Astrocyte (in vitro differentiated cells and primary cell): ENCODE measurements around the gene CTRB1. TPM values are rescaled to one million over a fixed set of nuclear protein-coding genes. Genes with fewer than 3 reads are reported as not detected.

Experiments
- DNase-seq: peaks from one replicate; pipeline ENCODE4 v3.0.0-alpha.2; 2010; ENCODE audit warnings: low read depth
- FAIRE-seq: peaks from 2 replicates; lab custom pipeline; 2011; peaks lifted over from hg19 to GRCh38; lab: Jason Lieb, UNC
- H2AFZ ChIP-seq: 2 replicates; pipeline ENCODE4 v1.6.0; 2012; ENCODE audit warnings: low read depth, low read length, inconsistent platforms
- H3K27ac ChIP-seq: 2 replicates; pipeline ENCODE4 v1.5.1; 2011; ENCODE audit warnings: low read depth, low read length, inconsistent platforms
- H3K27me3 ChIP-seq: 2 replicates; pipeline ENCODE4 v1.6.0; 2011; ENCODE audit warnings: low read length, inconsistent platforms; ENCODE audit not compliant: insufficient read depth
- H3K36me3 ChIP-seq: 2 replicates; pipeline ENCODE4 v1.5.1; 2011; ENCODE audit warnings: low read length, inconsistent platforms; ENCODE audit not compliant: insufficient read depth
- H3K4me1 ChIP-seq: 2 replicates; pipeline ENCODE4 v1.5.1; 2011; ENCODE audit warnings: low read length, inconsistent platforms; ENCODE audit not compliant: insufficient read depth
- H3K4me2 ChIP-seq: 2 replicates; pipeline ENCODE4 v1.6.0; 2012; ENCODE audit warnings: low read length, inconsistent platforms
- H3K4me3 ChIP-seq: 2 replicates; pipeline ENCODE4 v1.5.1; 2011; ENCODE audit warnings: low read depth, mild to moderate bottlenecking, low read length, inconsistent platforms; ENCODE audit not compliant: insufficient read depth
- H3K79me2 ChIP-seq: 2 replicates; pipeline ENCODE4 v1.6.0; 2012; ENCODE audit warnings: mild to moderate bottlenecking, low read length, inconsistent platforms; ENCODE audit not compliant: insufficient read depth
- H3K9ac ChIP-seq: 2 replicates; pipeline ENCODE4 v1.6.0; 2012; ENCODE audit warnings: mild to moderate bottlenecking, low read length, inconsistent platforms
- H3K9me3 ChIP-seq: 2 replicates; pipeline ENCODE4 v1.5.1; 2012; ENCODE audit warnings: low read depth, mild to moderate bottlenecking, low read length, inconsistent platforms; ENCODE audit not compliant: insufficient read depth
- H4K20me1 ChIP-seq: 2 replicates; pipeline ENCODE4 v1.6.0; 2012; ENCODE audit warnings: low read length, inconsistent platforms; ENCODE audit not compliant: insufficient read depth
- H3K27ac Mint-ChIP-seq: one replicate; pipeline ENCODE4 v1.8.0; 2021; ENCODE audit warnings: mild to moderate bottlenecking, mixed read lengths; ENCODE audit not compliant: unreplicated experiment
- H3K27me3 Mint-ChIP-seq: one replicate; pipeline ENCODE4 v1.8.0; 2021; ENCODE audit warnings: low read depth, mixed read lengths; ENCODE audit not compliant: unreplicated experiment
- H3K36me3 Mint-ChIP-seq: one replicate; pipeline ENCODE4 v1.8.0; 2021; ENCODE audit warnings: low read depth, mixed read lengths; ENCODE audit not compliant: unreplicated experiment
- H3K4me1 Mint-ChIP-seq: one replicate; pipeline ENCODE4 v1.8.0; 2021; ENCODE audit warnings: low read depth, mixed read lengths; ENCODE audit not compliant: unreplicated experiment
- H3K4me3 Mint-ChIP-seq: one replicate; pipeline ENCODE4 v1.8.0; 2021; ENCODE audit warnings: mild to moderate bottlenecking, moderate library complexity, mixed read lengths; ENCODE audit not compliant: unreplicated experiment
- H3K9me3 Mint-ChIP-seq: one replicate; pipeline ENCODE4 v1.8.0; 2021; ENCODE audit warnings: mild to moderate bottlenecking, mixed read lengths; ENCODE audit not compliant: unreplicated experiment
- CTCF ChIP-seq: IDR thresholded peaks from 2 replicates; pipeline ENCODE4 v1.5.1; 2011; ENCODE audit warnings: low read depth, mild to moderate bottlenecking, inconsistent platforms, low read length, moderate library complexity; ENCODE audit not compliant: insufficient read depth
- EZH2 ChIP-seq: IDR thresholded peaks from 2 replicates; pipeline ENCODE4 v1.6.1; 2012; ENCODE audit warnings: mild to moderate bottlenecking, low read length, inconsistent platforms; ENCODE audit not compliant: insufficient read depth
- total RNA-seq: library from RNA; stranded (reverse); gene quantifications from 2 replicates; pipeline ENCODE4 v1.2.1, GENCODE V29; 2021

CTRB1 gene
- total RNA-seq, 1 donor from 2014 or later: not detected

GRCh38 chr16:75207831-75208230 lies 11.0 kb upstream of the CTRB1 start:
- Mint-ChIP-seq H3K36me3 (no peaks in the 10 kb centered on the region), H3K4me1 (peaks cover 2% of the 10 kb centered on the region), H3K27me3 (peaks cover 13% of the 10 kb centered on the region), H3K27ac (no peak overlapping the region), H3K4me3 (no peak overlapping the region), H3K9me3 (no peaks in the 10 kb centered on the region)
- no peak overlapping the region for H3K4me3 ChIP-seq
- H3K9ac ChIP-seq: no peak overlapping the region
- FAIRE-seq (no peak), DNase-seq (no peak)
- TF ChIP-seq CTCF (no peak), EZH2 (no peak)
- no peaks in the 10 kb centered on the region for H3K36me3 ChIP-seq
- H3K4me1 ChIP-seq: peaks cover 3% of the 10 kb centered on the region
- no peaks in the 10 kb centered on the region for H4K20me1 ChIP-seq
- no peak overlapping the region for H2AFZ ChIP-seq
- no peaks in the 10 kb centered on the region for H3K27me3 ChIP-seq
- H3K4me2 ChIP-seq: no peak overlapping the region
- no peaks in the 10 kb centered on the region for H3K9me3 ChIP-seq
- no peaks in the 10 kb centered on the region for H3K79me2 ChIP-seq
- no peak overlapping the region for H3K27ac ChIP-seq

GRCh38 chr16:75208242-75208825 lies 10.5 kb upstream of the CTRB1 start:
- no peak overlapping the region for H3K27ac Mint-ChIP-seq
- FAIRE-seq: no peak

More at GRCh38 chr16:75208242-75208825, 10.5 kb upstream of the CTRB1 start:
- Mint-ChIP-seq H3K4me3 (no peak overlapping the region), H3K4me1 (peaks cover 2% of the 10 kb centered on the region), H3K27me3 (peaks cover 13% of the 10 kb centered on the region), H3K9me3 (no peaks in the 10 kb centered on the region), H3K36me3 (no peaks in the 10 kb centered on the region)
- no peak overlapping the region for H3K4me2 ChIP-seq
- no peak overlapping the region for H2AFZ ChIP-seq
- H3K9me3 ChIP-seq: no peaks in the 10 kb centered on the region
- H3K27ac ChIP-seq: no peak overlapping the region
- H3K36me3 ChIP-seq: no peaks in the 10 kb centered on the region
- H3K4me1 ChIP-seq: peaks cover 3% of the 10 kb centered on the region
- DNase-seq: no peak
- H3K9ac ChIP-seq: no peak overlapping the region
- no peak for TF ChIP-seq CTCF
- no peak for TF ChIP-seq EZH2
- no peaks in the 10 kb centered on the region for H3K27me3 ChIP-seq
- H3K79me2 ChIP-seq: no peaks in the 10 kb centered on the region
- no peak overlapping the region for H3K4me3 ChIP-seq
- H4K20me1 ChIP-seq: no peaks in the 10 kb centered on the region
